ENCODE results near the gene ASTN2.
A peak's percentile ranks its signal among the peaks of the same experiment; 100 is the strongest.

Gene ASTN2

GRCh38 chr9:116721944-116722343, 692.9 kb downstream of the ASTN2 start:
- no peak for DNase-seq

GRCh38 chr9:116721411-116721810, 693.4 kb downstream of the ASTN2 start:
- DNase-seq = no peak

- DNase-seq = no peak
These were observed 694.7 kb downstream of the ASTN2 start for GRCh38 chr9:116720111-116720510.

GRCh38 chr9:116718111-116718510, 696.7 kb downstream of the ASTN2 start:
- DNase-seq = no peak

GRCh38 chr9:116717150-116717549, 697.7 kb downstream of the ASTN2 start:
- DNase-seq = peak in 1 of 5 experiments; percentile 15

- DNase-seq = no peak
These were observed 698.4 kb downstream of the ASTN2 start for GRCh38 chr9:116716438-116716837.

GRCh38 chr9:116715751-116716150, 699.1 kb downstream of the ASTN2 start:
- DNase-seq = no peak

GRCh38 chr9:116713271-116713670, 701.6 kb downstream of the ASTN2 start:
- DNase-seq = no peak

GRCh38 chr9:116712781-116713180, 702.1 kb downstream of the ASTN2 start:
- DNase-seq = no peak

- DNase-seq = no peak
These were observed 708.3 kb downstream of the ASTN2 start for GRCh38 chr9:116706310-116707290.

- DNase-seq = no peak
These were observed 709.3 kb downstream of the ASTN2 start for GRCh38 chr9:116705531-116705930.

GRCh38 chr9:116704470-116704869, 710.4 kb downstream of the ASTN2 start:
- no peak for DNase-seq

- no peak for DNase-seq
These were observed 711.2 kb downstream of the ASTN2 start for GRCh38 chr9:116703634-116704033.

GRCh38 chr9:116701940-116702642, 712.8 kb downstream of the ASTN2 start:
- DNase-seq = peak in 1 of 5 experiments; percentile 39

- DNase-seq = peak in 1 of 5 experiments; percentile 59
These were observed 713.7 kb downstream of the ASTN2 start for GRCh38 chr9:116700882-116701865.

- no peak for DNase-seq
These were observed 714.6 kb downstream of the ASTN2 start for GRCh38 chr9:116700279-116700678.

- DNase-seq = no peak
These were observed 717.0 kb downstream of the ASTN2 start for GRCh38 chr9:116697887-116698286.

- DNase-seq = no peak
These were observed 717.5 kb downstream of the ASTN2 start for GRCh38 chr9:116697362-116697761.

GRCh38 chr9:116695438-116695837, 719.4 kb downstream of the ASTN2 start:
- DNase-seq = no peak

- DNase-seq = no peak
These were observed 720.0 kb downstream of the ASTN2 start for GRCh38 chr9:116694785-116695291.

GRCh38 chr9:116693233-116693731, 721.6 kb downstream of the ASTN2 start:
- DNase-seq = no peak

- peak in 1 of 5 experiments; percentile 14 for DNase-seq
These were observed 722.2 kb downstream of the ASTN2 start for GRCh38 chr9:116692616-116693015.

Data from T-helper 2 cell (primary cell).